Hepatocyte (in vitro differentiated cells): ENCODE measurements around the gene EHD3. TPM values are rescaled to one million over a fixed set of nuclear protein-coding genes. Genes with fewer than 3 reads are reported as not detected.
A peak's percentile ranks its signal among the peaks of the same experiment; 100 is the strongest.

ENCODE experiments used
- DNase-seq: peaks from one replicate; pipeline ENCODE4 v3.0.0-alpha.2; 2016; ENCODE audit warnings: low spot score
- H2AFZ ChIP-seq: fragments of 200-600 bp; sonication (generic); 2 replicates; pipeline ENCODE4 v1.6.0; 2016; ENCODE audit warnings: antibody characterized with exemption, mild to moderate bottlenecking
- H3K27ac ChIP-seq: fragments of 200-600 bp; sonication (generic); 2 replicates; pipeline ENCODE4 v1.5.1; 2016; ENCODE audit warnings: mild to moderate bottlenecking
- H3K27me3 ChIP-seq: fragments of 200-600 bp; sonication (generic); 2 replicates; pipeline ENCODE4 v1.6.1; 2016
- H3K36me3 ChIP-seq: fragments of 200-600 bp; sonication (generic); replicated peaks from 2 replicates; pipeline ENCODE4 v1.5.1; 2016; ENCODE audit warnings: low read depth; ENCODE audit not compliant: insufficient read depth
- H3K4me1 ChIP-seq: fragments of 200-600 bp; sonication (generic); 2 replicates; pipeline ENCODE4 v1.5.1; 2016; ENCODE audit warnings: mild to moderate bottlenecking, moderate library complexity; ENCODE audit not compliant: insufficient read depth
- H3K4me2 ChIP-seq: fragments of 200-600 bp; sonication (generic); 2 replicates; pipeline ENCODE4 v1.6.0; 2016
- H3K4me3 ChIP-seq: fragments of 200-600 bp; sonication (generic); 2 replicates; pipeline ENCODE4 v1.5.1; 2016; ENCODE audit warnings: mild to moderate bottlenecking
- H3K79me2 ChIP-seq: fragments of 200-600 bp; sonication (generic); 2 replicates; pipeline ENCODE4 v1.6.0; 2017; ENCODE audit warnings: mild to moderate bottlenecking
- H3K9me2 ChIP-seq: fragments of 200-600 bp; sonication (generic); replicated peaks from 2 replicates; pipeline ENCODE4 v1.6.0; 2017; ENCODE audit warnings: mild to moderate bottlenecking; ENCODE audit not compliant: insufficient read depth
- H3K9me3 ChIP-seq: fragments of 200-600 bp; sonication (generic); 2 replicates; pipeline ENCODE4 v1.5.1; 2016; ENCODE audit warnings: low read depth, mild to moderate bottlenecking
- H4K20me1 ChIP-seq: fragments of 200-600 bp; sonication (generic); 2 replicates; pipeline ENCODE4 v1.6.0; 2016; ENCODE audit warnings: mild to moderate bottlenecking; ENCODE audit not compliant: insufficient read depth, poor library complexity, severe bottlenecking
- CTCF ChIP-seq: fragments of 200-600 bp; sonication (generic); IDR thresholded peaks from 2 replicates; pipeline ENCODE4 v1.5.1; 2016; ENCODE audit warnings: antibody characterized with exemption, mild to moderate bottlenecking; ENCODE audit not compliant: poor library complexity
- EZH2 ChIP-seq: fragments of 200-600 bp; sonication (generic); IDR thresholded peaks from 2 replicates; pipeline ENCODE4 v1.6.1; 2016; ENCODE audit warnings: antibody characterized with exemption, mild to moderate bottlenecking, borderline replicate concordance
- EZH2phosphoT487 ChIP-seq: fragments of 200-600 bp; sonication (generic); IDR thresholded peaks from one replicate; pipeline ENCODE4 v1.6.1; 2018; ENCODE audit warnings: antibody characterized with exemption, mild to moderate bottlenecking, low read depth, moderate library complexity; ENCODE audit not compliant: unreplicated experiment, severe bottlenecking
- WGBS: methylation state at CpG from one replicate; pipeline ENCODE4 v1.1.6; 2016; ENCODE audit warnings: low lambda C conversion rate; ENCODE audit errors: missing lambda C conversion rate; 5-methylcytosine and 5-hydroxymethylcytosine counted together
- polyA plus RNA-seq: library from polyadenylated mRNA; unstranded; fragments of >200 nt; fragmentation: Nextera tagmentation; extraction: Ambion mirVana; gene quantifications from 2 replicates; pipeline ENCODE4 v1.2.1, GENCODE V29; 2016
- total RNA-seq: library from RNA; depleted of rRNA; stranded (reverse); fragments of >200 nt; gene quantifications from 2 replicates; pipeline ENCODE4 v1.2.3, GENCODE V29; 2014

The EHD3 gene
- total RNA-seq (6.0 and 6.2 TPM in 2 replicates), polyA plus RNA-seq (4.5 and 7.3 TPM in 2 replicates)

- H3K4me1 ChIP-seq: peaks cover 6% of the 10 kb centered on the region
- no peaks in the 10 kb centered on the region for H3K9me3 ChIP-seq
- peak within 1 kb of the TSS; percentile 98 for H3K4me2 ChIP-seq
- no peaks in the 10 kb centered on the region for H4K20me1 ChIP-seq
- no peaks in the 10 kb centered on the region for H3K36me3 ChIP-seq
- H3K27ac ChIP-seq: peak within 1 kb of the TSS; percentile 29
- TF ChIP-seq CTCF (peak; percentile 68), EZH2 (no peak)
- H3K27me3 ChIP-seq: no peaks in the 10 kb centered on the region
- H3K9me2 ChIP-seq: no peaks in the 10 kb centered on the region
- H3K4me3 ChIP-seq: peak within 1 kb of the TSS; percentile 55
- H2AFZ ChIP-seq: peak within 1 kb of the TSS; percentile 83
- DNase-seq: peak; percentile 94
- 1% methylated on average over 71 of the region's 74 CpGs for WGBS
- H3K79me2 ChIP-seq: peaks cover 8% of the 10 kb centered on the region
Measured at GRCh38 chr2:31233741-31234682, at the start of gene EHD3. EHD3 (plus strand) TSS chr2:31234152; CDS start chr2:31234622, 470 bp downstream.

GRCh38 chr2:31187166-31187565, 46.8 kb upstream of the EHD3 start:
- H3K27me3 ChIP-seq: peaks cover 10% of the 10 kb centered on the region
- WGBS: 96% methylated on average over 4 of the region's 4 CpGs
- TF ChIP-seq CTCF (no peak), EZH2phosphoT487 (no peak), EZH2 (no peak)
- no peaks in the 10 kb centered on the region for H3K9me2 ChIP-seq
- no peaks in the 10 kb centered on the region for H3K4me1 ChIP-seq
- no peaks in the 10 kb centered on the region for H4K20me1 ChIP-seq
- no peak overlapping the region for H3K4me3 ChIP-seq
- H2AFZ ChIP-seq: no peak overlapping the region
- H3K27ac ChIP-seq: no peak overlapping the region
- DNase-seq: no peak
- H3K79me2 ChIP-seq: no peaks in the 10 kb centered on the region
- H3K9me3 ChIP-seq: no peaks in the 10 kb centered on the region
- H3K4me2 ChIP-seq: no peak overlapping the region
- H3K36me3 ChIP-seq: no peaks in the 10 kb centered on the region

- Histone ChIP-seq H4K20me1 (no peaks in the 10 kb centered on the region), H3K4me2 (no peak overlapping the region), H2AFZ (no peak overlapping the region), H3K9me2 (no peaks in the 10 kb centered on the region), H3K27me3 (peaks cover 10% of the 10 kb centered on the region), H3K4me1 (no peaks in the 10 kb centered on the region), H3K4me3 (no peak overlapping the region), H3K79me2 (no peaks in the 10 kb centered on the region), H3K27ac (no peak overlapping the region), H3K36me3 (no peaks in the 10 kb centered on the region), H3K9me3 (no peaks in the 10 kb centered on the region)
- WGBS: 64% methylated on average over 5 of the region's 5 CpGs
- DNase-seq: no peak
- TF ChIP-seq CTCF (no peak), EZH2phosphoT487 (no peak), EZH2 (no peak)
Measured at GRCh38 chr2:31188131-31188530, 45.8 kb upstream of the EHD3 start.
